GM19099 (cell line): ENCODE data around the gene TBPL2.

Source experiments
- POLR2A ChIP-seq: IDR thresholded peaks from 3 replicates; pipeline ENCODE4 v1.6.1; 2011; ENCODE audit warnings: low read depth; ENCODE audit not compliant: insufficient read length; ENCODE audit errors: extremely low read depth

TBPL2 gene

DNA sequence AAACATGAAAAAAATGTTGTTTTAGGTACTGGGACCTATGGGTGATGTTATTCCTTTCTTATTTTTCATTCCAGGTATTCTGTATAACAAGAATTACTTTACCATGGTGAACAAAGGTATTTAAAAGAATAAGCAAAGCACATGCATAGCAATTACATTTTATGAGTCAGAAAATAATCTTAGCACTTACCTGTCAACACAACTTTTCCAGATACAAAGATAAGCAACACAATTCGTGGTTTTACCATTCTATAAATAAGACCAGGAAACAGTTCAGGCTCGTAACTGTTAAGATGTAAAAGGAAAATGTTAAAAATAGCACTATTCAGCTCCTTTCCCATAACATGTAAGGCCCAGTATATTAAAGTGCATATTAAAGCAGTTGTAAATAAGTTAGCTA lies 16.4 kb downstream of the TBPL2 start:
- TF ChIP-seq POLR2A: no peak

DNA sequence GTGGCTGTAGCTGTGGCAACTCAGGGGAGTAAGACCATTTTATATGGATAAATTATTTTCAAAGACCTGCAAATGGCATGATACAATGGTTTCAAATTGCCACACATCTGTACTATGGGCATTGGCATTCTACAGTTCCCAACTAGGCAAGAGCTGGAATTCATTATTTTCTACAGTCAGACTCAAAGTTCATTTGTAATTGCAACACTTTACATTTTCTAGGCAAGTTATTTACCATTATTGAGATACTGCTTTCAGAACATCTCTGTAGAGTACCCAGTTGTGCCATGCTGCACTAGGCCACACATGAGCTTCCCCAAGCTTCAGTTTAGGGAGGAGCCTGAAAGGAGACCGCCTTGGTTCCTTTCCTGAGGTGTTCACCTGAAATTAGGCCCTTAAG lies 20.8 kb downstream of the TBPL2 start:
- TF ChIP-seq POLR2A: no peak

DNA sequence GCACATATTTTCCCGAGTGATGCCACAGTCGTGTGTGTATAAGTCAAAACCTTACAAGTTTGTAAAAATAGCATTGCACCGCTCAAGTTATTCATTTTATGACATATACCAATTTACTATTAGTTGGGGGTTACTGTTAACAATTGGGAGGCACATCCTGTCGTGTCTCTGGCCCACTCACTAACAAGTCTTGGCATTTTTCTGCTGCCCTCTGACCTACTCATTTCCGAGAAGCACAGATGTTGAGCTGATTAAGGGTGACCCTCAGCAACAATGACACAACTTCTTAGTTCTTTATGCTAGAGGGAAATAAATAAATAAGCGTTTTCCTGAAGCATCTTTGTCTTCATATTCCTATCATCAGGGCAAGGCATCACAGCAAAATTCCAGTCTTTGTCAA lies 22.0 kb downstream of the TBPL2 start:
- TF ChIP-seq POLR2A: no peak

DNA sequence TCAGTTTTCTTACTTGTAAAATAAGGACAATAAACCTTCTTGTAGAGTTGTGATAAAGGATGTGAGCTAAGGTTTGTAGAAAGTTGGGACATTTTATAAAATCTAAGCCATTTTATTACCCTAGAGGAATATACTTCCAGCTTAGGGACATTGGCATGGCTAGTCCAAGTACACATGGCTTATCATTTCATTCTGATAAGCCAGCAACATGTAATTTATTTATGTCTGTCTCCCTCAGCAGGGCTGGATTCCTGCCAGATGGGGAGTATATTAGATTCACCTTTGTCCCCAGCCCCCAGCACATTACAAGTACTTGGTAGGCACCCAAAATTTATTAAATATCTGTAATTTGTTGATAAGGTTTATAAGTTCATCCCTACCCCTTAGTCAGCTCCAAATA lies 22.5 kb downstream of the TBPL2 start:
- no peak for TF ChIP-seq POLR2A

DNA sequence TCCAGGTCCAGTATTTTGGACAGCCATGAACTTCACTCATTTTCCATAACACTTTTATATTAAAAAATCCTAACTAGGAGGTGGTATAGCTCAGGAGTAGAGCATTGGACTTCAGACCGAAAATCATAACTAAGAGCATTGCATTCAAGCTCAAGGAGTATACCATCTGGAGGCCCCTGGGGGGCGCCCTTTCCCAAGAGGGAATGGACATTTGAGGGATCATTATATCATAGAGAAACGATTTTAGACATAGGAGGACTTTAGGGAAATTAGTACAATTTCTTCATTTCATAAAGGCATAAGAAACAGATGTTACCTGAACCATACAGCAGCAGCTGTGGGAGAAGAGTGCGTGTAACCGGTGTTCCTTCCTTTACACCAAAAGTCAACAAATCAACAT lies 23.6 kb downstream of the TBPL2 start:
- TF ChIP-seq POLR2A: no peak

DNA sequence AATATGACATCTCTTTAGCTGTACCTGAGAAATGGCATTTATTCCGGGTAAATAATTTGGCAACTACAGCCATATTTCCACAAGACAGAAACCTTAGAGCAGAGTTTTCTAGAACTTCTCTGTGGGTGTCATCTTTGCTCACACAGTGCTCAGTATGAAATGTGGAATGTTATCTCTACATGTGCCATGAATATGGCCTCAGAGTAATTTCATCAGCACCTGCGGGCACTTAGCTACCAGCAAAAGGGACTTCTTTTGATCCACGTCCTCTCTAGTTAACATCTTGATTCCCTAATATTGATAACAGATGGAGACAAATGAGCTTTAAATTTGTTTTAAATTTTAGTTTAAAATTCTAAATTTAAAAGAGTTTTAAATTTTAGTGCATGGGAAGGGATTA lies 25.9 kb downstream of the TBPL2 start:
- no peak for TF ChIP-seq POLR2A

DNA sequence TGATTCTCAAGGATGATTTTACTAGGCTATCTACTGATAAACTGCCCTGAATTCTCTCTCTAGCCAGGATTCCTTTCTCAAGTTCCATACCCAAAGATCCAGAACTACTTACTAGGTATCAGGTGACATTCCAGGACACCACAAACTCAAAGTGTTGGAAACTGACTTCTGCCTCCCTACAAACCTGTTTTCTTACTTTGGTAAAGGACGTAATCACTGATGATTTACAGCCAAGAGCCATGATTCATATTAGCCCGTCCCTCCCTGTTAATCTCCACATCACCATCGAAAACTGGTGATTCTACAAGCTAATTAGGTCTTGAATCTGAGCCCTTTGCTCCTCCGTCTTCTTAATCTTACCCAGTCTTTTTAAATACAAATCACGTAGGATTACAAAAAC lies 27.7 kb downstream of the TBPL2 start:
- no peak for TF ChIP-seq POLR2A

DNA sequence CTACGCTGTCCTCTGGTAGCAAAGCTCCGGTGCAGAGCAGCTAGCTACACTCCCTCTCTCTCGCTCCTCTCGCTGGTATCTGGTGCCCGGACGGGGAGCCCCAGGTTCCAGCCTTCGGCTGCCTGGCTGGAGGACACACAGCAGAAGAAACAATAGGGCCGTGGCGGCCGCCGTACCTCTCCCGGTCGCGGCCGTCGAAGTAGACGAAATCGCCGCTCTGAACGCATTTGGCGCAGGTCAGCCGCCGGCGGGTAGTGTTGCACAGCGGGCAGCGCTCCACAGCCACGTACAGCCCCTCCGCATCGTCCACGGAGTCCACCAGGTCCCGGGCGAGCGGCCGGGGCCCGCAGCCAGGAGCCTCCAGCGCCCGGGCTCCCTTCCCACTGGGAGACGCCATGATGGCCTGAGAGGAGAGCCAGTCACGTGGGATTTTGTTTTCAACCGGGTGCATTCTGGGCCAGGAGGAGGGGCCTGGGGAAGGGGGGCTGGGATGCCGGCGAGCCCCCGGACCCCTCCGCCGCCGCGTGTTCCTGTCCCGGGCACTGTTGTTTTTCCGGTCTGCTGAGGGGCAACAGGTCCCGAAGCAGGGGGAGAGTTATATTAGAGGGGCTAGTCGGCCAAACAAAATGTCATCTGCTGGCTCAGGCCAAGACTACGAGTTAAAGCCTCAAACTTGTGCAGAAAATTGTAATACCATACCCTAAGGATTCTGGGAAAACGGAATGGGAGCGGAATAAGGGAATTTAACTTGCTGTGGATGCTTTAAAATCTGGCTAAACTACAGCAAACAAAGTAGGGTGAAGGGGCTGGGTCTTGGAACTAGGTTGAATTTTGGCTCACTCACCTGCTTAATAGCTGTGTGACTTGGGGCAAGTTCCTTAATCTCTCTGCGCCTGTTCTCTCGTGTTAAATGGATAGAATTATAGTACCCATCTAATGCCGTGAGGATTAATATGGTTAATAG lies 28.7 kb downstream of the TBPL2 start, which contains the start of gene ATG14:
Gene ATG14 (minus strand): TSS at position 405 of the 964 bp plus-strand sequence. CDS start 8 bp downstream, at position 397.
- peak; percentile 81 for TF ChIP-seq POLR2A

DNA sequence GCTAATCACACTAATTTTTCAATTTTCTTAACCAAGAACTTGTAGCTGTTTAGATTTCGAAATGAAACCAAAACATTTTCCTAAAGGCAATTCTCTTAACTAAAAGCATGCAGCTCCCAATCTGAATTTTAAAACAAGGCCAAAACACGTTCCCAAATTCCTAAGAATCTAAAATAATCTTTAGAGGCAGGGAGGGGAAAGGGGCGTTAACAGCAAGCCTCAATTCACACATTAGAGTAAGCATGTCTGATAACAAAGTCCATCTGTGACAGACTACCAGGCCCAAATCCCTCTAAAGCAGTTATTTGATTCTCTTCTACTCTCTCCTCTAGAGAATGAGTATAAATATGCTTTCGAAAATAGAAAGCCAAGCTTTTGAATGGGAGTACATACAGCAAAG lies 29.5 kb downstream of the TBPL2 start:
- TF ChIP-seq POLR2A: no peak

DNA sequence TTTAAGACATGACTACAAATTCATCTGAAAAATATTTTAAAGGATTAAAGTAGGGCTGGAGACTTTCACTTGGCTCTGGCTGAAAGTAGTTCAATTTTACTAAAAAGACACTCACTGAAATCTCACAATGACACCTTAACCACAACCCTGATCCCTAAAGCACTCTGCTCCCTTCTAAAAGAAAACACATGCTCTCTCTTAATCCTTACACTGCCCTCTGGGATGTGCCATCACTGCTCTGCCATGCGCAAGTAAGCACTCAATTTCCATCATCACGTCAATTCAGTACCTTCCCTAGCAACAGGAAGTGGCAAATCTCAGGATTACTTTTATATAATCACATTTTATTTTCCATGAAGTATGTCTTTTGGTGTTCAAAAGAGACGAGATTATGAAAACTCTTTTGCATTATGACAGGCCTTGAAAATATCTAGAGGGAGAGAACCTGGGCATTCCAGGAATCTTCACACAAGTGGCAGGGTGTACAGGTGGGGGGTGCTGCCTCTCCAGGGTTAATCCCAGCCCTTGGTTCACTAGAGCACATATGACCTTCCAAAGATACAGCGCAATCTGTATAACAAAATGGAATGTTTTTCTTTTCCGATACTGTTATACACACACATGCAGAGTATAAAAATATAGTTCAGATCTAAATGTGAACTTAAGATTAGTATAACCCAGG lies 36.1 kb downstream of the TBPL2 start:
- TF ChIP-seq POLR2A: no peak

DNA sequence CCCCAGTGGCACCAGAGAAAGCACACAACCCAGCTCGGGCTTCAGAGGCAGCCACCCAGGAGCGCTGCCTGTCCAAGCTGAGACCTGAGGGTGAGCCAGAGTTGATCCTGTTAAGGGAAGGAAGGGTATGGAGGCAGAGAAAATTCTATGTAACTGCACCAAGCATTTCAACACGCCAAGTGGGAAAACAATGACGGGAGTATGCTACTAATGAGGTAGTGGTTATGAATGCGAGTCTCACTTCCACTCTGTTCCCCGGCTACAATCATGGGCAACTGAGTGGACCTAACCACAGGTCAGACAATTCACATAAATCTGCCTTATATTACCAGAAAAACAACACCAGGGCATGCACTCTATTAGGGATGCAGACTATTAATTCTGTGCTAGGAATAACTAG lies 38.7 kb downstream of the TBPL2 start:
- TF ChIP-seq POLR2A: no peak

DNA sequence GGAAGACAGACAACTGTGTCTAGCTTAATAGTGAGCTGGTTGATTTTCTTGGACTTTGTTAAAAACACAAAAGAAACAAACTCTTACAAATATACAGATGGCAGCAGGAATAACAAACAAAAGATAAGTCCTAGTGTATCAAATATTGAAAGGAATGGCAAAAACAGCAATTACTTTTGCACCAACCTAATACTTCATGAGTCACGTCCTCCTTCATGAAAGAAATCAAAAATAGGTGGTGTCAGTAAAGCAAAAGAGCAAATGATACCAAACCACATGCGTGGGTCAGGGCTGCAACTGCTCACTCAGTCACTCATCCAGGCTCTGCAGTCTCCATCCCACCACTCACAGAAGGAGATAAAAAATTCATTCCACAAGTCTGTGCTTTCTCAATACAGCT lies 40.6 kb downstream of the TBPL2 start:
- no peak for TF ChIP-seq POLR2A

DNA sequence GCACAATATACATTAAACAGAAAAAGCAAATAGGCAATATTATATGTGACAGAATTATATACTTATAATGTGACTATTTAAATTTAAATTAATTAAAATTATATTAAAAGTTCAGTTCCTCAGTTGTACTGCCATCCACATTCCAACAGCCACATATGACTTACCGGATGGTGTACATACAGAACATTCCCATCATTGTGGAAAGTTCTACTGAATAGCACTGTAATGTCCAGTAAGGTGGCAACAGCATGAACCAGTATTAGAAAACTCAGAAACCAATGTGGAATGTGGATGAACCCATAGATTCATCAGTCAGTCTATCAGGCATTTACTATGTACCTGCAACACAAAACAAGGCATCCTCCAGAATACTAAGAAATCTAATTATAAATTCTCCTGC lies 41.2 kb downstream of the TBPL2 start:
- TF ChIP-seq POLR2A: no peak

DNA sequence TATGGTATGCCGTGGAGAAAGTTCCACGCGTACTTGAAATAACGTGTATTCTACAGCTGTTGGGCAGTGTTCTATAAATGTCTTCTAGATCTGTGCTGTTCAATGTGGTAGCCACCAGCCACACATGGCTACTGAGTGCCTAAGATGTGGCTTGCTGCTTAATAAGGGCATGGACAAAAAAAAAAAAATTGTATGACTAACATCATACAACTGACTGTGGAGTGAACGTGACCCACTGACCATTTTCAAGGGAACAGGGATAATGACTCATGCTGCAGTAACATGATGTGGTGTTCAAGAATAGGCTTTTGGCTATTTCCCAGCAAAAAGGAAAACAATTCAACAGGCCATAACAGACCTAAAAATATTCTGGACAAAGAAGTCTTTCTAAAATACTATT lies 41.7 kb downstream of the TBPL2 start:
- TF ChIP-seq POLR2A: no peak

DNA sequence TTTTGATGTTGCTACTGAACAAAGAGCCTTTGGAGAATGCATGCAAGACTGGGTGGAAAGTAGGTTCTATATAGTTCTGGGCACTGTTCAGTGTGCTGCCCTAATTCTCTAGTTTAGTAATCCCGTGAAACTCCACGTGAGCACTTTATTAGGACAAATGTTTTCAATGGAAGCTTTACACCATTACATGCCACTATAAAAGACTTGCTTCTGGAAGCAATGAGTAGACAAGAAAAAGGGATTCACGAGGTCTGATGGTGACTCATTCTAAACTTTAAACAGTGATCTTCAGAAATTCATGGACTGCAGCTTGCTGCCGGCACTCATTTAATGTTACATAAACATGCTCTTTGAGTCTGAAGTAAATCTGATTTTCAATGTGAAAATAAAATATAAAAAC lies 51.1 kb downstream of the TBPL2 start:
- no peak for TF ChIP-seq POLR2A

DNA sequence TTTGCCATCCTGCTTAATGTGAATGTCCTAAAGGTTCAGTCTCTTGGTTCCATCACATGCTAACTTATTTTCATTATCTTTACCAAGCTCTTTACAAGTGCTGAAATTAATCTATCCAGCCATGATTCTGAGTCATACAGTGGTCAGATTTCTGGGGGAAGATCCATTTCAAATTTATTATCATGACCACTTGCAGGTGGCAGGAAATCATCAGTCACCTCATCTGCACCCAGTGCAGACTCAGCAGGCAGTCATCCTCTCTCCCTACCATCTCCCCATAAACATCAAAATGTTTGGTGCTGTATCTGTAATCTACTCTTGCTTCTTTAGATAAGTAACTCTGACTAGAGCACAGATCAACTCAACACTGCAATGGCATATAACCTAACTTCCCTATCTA lies 52.3 kb downstream of the TBPL2 start:
- no peak for TF ChIP-seq POLR2A
